ENCODE measurements around the gene PDGFRB.

The PDGFRB gene

GRCh38 chr5:150080696-150081435 is 74.8 kb downstream of the PDGFRB start:
- DNase-seq, result no peak

GRCh38 chr5:150079909-150080461 is 75.7 kb downstream of the PDGFRB start:
- DNase-seq, result no peak

- no peak for DNase-seq
These were observed 76.6 kb downstream of the PDGFRB start for GRCh38 chr5:150078802-150079689.

GRCh38 chr5:150077996-150078801 is 77.4 kb downstream of the PDGFRB start:
- no peak for DNase-seq

GRCh38 chr5:150077060-150077459 is 78.6 kb downstream of the PDGFRB start:
- no peak for DNase-seq

- DNase-seq, result no peak
These were observed 79.8 kb downstream of the PDGFRB start for GRCh38 chr5:150075806-150076205.

GRCh38 chr5:150075233-150075632 is 80.4 kb downstream of the PDGFRB start:
- no peak for DNase-seq

- DNase-seq, result no peak
These were observed 82.0 kb downstream of the PDGFRB start for GRCh38 chr5:150073677-150074076.

GRCh38 chr5:150073086-150073625 is 82.5 kb downstream of the PDGFRB start:
- DNase-seq, result no peak

- no peak for DNase-seq
These were observed 84.8 kb downstream of the PDGFRB start for GRCh38 chr5:150070821-150071220.

- no peak for DNase-seq
These were observed 85.7 kb downstream of the PDGFRB start for GRCh38 chr5:150069672-150070627.

- no peak for DNase-seq
These were observed 86.5 kb downstream of the PDGFRB start for GRCh38 chr5:150068961-150069645.

- no peak for DNase-seq
These were observed 87.2 kb downstream of the PDGFRB start for GRCh38 chr5:150068472-150068871.

- no peak for DNase-seq
These were observed 87.6 kb downstream of the PDGFRB start for GRCh38 chr5:150068071-150068470.

- DNase-seq, result peak; percentile 16
These were observed 88.2 kb downstream of the PDGFRB start for GRCh38 chr5:150067405-150067960.

GRCh38 chr5:150066901-150067396 is 88.7 kb downstream of the PDGFRB start:
- peak; percentile 80 for DNase-seq

- DNase-seq, result no peak
These were observed 89.2 kb downstream of the PDGFRB start for GRCh38 chr5:150066436-150066835.

- no peak for DNase-seq
These were observed 89.8 kb downstream of the PDGFRB start for GRCh38 chr5:150065886-150066285.

- no peak for DNase-seq
These were observed 90.3 kb downstream of the PDGFRB start for GRCh38 chr5:150065346-150065745.

- no peak for DNase-seq
These were observed 90.9 kb downstream of the PDGFRB start for GRCh38 chr5:150064681-150065220.
